Sigmoid colon (tissue), 4 donors: ENCODE data around the gene SGCD.

ENCODE experiments used
- POLR2A ChIP-seq, 2 donors: fragments of 450-650 bp; IDR thresholded peaks; one replicate each; pipeline ENCODE4 v1.6.1; 2016; ENCODE audit warnings: antibody characterized with exemption in 2 of 2, mild to moderate bottlenecking in 2 of 2, moderate library complexity in 2 of 2
- POLR2AphosphoS5 ChIP-seq, 4 donors: sonication (generic); formaldehyde crosslinking; IDR thresholded peaks; one replicate each; pipeline ENCODE4 v1.6.1; 2017; ENCODE audit warnings: antibody characterized with exemption in 4 of 4
- TF ChIP-seq, protein P1 (sequence below), 4 experiments: fragments of 450-650 bp in 3 of 4; fragments of 200-600 bp in 1 of 4; IDR thresholded peaks; one replicate each; pipeline ENCODE4 v1.5.1; 2016 to 2019; ENCODE audit warnings: antibody characterized with exemption in 4 of 4, mild to moderate bottlenecking in 3 of 4, moderate library complexity in 2 of 4

DNA sequence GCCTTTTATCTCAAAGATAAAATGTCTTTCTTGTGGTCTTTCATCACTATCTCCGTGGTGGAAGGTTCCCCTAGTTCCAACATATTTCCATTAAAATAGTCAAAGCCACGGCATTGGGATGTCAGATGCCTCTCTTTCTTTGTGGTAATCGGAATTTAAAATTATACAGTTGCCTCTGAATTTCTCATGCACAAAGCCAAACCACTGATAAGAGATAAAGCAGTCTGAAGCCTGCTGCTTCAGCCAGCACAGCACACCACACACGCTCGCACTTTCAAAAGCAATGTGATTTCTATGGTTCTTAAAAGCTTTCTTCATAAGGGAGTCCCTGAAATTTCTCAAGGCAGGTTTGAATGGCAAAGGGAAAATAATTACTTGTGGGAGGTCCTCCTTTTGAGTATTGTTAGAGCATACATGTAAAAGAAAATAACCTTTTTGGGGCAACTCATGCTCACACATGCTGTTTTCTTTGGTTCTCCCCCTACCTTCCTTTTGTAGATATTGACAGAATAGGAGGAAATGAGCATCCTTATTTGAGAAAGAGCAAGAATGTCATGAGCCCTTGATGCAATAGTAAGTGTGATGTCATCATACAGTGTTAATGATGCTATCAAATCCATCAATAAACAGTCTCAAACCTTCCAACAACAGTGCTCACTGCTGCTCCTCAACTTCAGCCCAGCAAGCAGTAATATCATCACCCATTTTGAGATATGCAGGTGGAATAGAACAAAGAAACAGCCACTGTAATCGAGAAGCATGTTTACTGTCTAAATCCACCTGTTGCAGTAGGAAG lies 437.4 kb downstream of the SGCD start:
- TF ChIP-seq, protein P1, sequence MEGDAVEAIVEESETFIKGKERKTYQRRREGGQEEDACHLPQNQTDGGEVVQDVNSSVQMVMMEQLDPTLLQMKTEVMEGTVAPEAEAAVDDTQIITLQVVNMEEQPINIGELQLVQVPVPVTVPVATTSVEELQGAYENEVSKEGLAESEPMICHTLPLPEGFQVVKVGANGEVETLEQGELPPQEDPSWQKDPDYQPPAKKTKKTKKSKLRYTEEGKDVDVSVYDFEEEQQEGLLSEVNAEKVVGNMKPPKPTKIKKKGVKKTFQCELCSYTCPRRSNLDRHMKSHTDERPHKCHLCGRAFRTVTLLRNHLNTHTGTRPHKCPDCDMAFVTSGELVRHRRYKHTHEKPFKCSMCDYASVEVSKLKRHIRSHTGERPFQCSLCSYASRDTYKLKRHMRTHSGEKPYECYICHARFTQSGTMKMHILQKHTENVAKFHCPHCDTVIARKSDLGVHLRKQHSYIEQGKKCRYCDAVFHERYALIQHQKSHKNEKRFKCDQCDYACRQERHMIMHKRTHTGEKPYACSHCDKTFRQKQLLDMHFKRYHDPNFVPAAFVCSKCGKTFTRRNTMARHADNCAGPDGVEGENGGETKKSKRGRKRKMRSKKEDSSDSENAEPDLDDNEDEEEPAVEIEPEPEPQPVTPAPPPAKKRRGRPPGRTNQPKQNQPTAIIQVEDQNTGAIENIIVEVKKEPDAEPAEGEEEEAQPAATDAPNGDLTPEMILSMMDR (IDR thresholded peaks at IDR 0.05) = no peak
- TF ChIP-seq POLR2A (IDR thresholded peaks at IDR 0.05) (no peak), POLR2AphosphoS5 (IDR thresholded peaks at IDR 0.05) (no peak)
